GM21423 (cell line): ENCODE data around the gene BMP2K.
A peak's percentile ranks its signal among the peaks of the same experiment; 100 is the strongest.

Experiments
- ATAC-seq: cut with Tn5 transposase; IDR thresholded peaks from one replicate; pipeline ENCODE4 v1.9.1; 2021; ENCODE audit warnings: mild to moderate bottlenecking, moderate library complexity; ENCODE audit not compliant: unreplicated experiment

The BMP2K gene

DNA sequence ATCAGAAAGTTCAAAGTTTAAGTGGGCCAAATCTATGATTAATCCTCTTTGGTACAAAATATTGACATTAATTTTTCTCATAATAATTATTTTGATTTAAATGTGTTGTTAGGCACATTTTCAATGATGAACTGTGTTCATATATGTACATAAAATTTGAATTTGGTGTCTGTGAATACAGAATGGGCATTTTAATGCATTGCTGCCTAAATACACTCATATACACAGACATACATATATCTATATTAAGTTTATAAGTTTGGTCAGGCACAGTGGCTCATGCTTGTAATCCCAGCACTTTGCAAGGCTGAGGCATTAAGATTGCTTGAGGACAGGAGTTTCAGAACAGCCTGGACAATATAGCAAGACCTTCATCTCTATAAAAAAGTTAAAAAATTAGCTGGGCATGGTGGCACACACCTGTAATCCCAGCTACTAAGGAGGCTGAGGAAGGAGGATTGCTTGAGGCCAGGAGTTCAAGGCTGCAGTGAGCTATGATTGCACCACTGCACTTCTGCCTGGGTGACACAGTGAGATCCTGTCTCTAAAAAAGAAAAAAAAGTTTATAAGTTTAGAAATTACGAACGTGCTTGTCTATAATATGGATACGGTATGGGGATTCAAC, 12.3 kb upstream of the BMP2K start:
- ATAC-seq: no peak

DNA sequence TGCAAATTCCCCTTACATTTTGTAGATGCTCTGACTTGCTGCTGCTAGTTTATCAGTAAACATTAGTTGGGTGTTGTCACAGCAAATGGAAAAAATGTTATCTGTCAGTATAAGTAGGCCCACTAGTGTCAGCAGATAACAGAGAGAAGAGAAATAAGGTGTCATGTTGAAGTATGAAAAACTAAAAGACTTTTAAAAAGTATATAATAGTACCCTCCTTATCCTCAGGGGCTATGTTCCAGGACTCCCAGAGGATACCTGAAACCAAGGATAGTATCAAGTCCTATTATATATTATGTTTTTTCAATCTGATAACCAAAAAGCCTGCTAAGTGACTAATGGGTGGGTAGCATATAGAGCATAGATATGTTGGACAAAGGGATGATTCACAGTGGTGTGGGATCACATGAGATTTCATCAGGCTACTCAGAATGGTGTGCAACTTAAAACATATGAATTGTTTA, 11.6 kb upstream of the BMP2K start:
- ATAC-seq: no peak

DNA sequence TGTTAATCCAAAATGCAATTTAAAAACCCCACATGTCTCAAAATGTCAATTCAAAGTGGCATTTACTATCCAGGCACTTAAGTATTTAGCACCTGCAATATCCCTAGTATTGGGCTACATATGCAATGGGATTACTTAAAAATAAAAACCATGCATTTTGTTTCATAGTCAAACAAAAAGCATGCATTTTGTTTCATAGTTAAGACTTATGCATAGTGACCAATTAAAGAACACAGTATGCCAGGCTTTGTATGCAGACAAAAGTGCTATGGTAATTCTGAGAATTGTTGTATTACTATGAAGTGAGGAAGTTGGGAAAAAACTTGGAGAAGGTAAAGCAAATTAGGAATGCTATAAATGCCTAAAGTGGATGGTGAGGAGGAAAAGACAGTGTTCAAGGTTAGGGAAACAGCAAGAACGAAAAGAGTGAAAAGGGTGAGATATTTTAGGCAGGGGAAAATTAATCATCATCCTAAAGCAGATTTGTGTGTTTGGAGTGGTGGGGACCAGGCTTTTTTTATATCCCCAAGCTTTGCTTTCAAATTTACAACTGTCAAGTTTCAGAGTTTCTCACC, 10.6 kb upstream of the BMP2K start:
- ATAC-seq: no peak

DNA sequence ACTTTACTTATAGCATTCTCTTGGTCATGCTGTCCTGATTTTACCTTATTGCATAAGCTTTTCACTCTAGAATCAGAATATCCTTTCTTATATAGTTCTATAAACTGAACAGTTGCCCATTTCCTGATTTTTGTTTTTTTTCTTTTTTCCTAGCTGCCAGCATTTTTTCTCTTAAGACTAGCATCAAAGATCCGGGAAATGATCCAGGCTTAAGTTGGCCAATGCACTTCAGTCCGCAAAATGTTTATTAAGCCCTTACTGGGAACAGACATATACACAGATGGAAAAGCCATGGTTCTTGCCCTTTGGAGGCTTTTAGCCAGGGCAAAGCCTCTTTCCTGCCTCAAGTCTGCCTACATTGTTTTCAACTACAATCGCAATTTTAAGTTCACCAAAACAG, 10.1 kb upstream of the BMP2K start:
- ATAC-seq: no peak

DNA sequence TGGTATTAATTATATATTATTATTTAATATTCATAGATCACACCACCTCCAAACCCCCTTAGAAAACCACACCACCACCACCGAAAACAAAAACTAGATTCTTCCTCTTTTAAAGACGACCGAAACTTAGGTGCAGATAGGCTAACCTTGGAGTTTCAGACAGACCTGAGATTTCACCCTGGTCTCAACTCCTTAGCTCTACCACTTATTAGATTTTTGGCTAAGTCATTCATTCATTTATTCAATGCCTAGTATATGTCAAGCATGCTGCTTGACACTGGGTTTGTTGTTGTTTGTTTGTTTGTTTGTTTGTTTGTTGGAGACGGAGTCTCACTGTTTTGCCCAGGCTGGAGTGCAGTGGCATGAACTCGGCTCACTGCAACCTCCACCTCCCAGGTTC, 9.5 kb upstream of the BMP2K start:
- ATAC-seq: peak; percentile 92

DNA sequence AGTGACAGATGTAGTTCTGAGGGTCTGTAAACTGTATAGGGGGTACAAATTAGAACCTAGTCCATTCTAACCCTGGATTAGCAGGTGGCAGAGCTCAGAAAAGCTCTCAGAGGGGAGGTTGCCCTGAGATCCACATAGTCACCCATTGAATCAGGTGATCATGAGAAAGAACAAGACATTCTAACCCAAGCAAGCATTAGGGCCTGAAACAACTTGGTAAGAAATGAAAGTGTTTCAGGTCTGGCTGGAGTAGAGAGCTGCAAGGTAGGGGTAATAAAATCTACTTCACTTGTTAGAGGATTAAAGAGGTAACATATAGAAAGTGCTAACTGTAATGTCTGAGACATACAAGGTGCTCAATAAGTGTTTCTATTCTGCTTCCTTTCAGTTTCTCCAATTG, 8.8 kb upstream of the BMP2K start:
- peak; percentile 71 for ATAC-seq

DNA sequence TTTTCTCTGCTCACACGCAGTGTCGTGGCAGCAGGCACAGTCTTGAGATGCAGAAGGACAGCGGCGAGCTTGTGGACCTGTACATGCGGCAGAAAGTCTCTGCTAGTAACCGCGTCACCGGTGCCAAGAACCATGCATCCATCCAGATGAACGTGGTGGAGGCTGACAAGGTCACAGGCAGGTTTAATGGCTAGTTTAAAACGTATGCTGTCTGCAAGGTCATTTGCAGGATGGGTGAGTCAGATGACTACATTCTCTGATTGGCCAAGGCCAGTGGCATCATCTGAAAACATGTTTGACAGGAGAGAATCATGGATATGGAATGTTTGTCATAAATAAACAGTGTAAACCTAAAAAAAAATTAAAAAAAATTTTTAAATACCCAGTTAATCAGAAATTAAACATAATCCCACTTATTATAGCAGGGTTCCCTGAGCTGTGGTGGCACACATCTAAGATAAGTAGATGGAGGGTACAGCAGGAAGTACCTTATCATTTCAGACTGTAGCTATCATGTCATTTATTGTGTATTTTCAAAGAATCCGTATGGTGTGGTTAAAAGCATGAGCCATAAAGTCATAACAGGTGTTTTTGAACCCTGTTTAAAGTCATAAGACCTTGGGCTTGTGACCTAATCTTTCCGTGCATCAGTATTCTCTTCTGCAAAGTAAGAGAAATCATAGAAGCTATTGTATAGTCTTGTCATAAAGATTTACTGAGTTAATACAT, 7.5 kb upstream of the BMP2K start:
- no peak for ATAC-seq

DNA sequence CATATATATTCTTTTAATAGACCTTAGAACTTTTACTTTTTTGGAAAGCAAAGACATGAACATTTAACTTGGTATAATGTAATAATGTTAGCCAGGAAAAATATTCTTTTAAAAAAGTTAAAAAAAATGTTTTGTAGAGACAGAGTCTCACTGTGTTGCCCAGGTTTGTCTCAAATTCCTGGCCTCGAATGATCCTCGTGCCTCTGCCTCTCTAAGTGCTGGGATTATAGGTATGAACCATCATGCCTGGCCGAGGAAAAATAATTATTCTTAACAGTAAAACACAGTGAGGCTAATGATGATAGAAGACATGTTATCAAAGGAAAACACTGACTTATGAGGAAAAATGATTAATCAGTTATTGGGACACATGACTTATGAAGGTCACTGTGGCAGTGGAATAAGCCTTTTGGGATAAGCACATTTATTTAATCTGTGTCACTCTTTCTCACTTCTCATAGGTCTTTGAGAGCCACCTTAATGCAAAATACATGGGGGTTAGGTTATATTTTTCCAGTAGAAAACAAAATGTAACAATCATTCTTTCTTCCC, 6.0 kb upstream of the BMP2K start:
- no peak for ATAC-seq

DNA sequence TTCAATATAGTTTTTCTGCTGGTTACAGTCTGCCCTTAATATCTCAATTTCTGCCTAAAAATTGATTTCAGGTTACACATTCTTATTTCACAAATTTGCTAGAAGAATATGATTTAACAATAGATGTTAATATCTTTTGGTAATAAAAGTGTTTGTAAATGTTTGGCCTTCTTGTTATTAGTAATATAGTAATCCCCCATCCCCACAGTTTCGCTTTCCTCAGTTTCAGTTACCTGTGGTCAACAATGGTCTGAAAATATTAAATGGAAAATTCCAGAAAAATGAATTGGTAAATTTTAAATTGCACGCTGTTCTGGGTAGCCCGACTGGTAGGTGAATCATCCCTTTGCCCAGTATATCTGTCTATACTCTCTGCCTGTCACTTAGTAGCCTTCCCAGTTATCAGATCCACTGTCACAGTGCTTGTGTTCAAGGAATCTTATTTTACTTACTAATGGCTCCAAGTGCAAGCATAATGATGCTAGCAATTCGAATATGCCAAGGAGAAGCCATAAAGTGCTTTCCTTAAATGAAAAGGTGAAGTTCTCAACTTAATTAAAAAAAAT, 3.5 kb upstream of the BMP2K start:
- ATAC-seq: no peak

DNA sequence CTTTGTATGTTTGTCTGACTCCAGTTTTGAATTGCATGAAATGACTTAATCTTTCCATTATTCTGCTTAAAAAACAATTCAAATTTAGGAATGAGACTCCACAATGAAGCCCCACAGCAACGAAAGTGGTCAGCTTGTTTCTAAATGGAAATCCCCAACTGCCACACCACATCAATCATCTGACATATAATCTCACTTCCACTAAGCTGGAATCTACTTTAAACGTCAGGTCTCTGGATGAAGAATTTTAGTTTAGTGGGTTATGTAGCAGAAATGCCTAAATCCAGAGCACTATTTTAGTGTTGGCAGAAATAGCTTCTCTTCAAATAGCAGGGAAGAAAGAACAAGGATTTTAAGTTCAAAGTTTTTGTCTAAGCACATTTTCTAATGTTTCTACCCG, 1.7 kb upstream of the BMP2K start:
- no peak for ATAC-seq

DNA sequence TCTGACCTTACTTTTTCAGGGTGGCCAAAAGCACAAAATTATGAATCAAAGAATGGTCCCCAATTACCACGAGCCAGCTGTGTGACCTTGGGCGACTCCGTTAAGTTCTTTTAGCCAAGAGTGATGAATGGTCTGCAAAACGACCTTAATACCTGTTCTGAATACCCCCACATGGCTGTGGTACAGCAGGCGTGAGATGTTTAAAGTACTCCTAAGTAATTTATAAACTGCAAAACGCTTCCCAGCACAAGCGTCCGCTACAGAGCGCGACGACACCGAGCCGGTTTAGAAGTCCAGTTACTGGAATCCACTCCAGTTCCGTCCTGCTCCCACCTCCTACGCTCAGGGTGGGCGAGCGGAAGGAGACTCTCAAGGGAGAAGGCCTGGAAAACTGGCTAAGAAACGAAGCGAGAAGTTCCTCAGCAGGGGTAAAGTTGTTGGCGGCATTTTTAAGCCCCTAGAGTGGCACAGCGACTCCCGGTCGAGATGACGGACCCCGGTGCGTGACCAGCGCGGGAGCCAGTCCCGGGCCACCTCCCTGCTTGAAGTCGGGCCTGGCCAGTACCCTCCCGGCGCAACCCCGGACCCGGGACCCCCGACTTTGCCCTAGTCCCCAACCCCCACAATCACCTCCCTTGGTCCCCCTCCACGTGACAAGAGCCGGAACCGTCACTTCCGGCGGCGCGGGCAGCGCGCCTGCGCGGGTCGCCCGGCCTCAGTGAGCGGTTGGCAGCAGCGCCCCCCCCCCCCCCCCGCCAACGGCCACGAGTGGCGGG, 659 bp upstream of the BMP2K start:
- ATAC-seq: peak; percentile 50

DNA sequence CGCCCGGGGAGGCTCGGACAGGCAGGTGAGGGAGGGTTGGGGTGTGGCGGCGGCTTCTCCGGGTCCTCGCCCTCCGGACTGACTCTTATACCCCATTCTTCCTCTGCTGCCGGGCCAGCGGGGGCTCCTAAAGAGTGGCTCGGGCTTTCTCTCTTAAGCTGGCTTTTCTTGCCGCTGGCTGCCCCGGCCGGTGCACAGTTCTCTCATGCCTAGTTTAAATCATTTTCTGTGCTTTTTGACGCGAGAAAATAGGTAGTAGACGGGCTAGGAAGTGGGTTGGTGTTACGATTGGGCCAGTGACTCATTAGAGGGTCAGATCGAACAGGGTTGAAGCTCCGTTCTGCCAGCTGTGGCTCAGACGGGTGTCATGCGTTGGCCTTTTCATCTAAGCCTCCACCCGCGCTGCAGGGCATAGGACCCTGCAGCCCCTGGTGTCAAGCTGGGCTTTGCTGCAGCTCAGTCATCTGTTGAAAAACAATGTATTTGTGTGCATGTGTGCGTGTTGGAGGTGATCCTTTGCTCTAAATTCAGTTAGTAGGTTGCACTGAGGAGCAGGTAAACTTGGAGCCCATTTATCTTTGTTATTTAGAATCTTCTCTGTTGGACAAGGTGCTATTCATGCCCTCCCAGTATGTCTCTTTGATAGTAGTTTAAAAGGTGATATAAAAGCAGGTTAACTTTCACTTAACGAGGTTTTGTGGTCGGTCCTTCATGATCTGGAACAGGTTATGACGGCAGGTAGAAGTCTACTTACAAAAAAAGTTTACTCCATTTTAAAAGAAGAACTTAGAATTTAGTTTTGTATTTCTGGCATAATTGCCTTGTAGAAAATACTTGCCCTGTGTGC, 802 bp downstream of the BMP2K start:
- peak; percentile 29 for ATAC-seq

DNA sequence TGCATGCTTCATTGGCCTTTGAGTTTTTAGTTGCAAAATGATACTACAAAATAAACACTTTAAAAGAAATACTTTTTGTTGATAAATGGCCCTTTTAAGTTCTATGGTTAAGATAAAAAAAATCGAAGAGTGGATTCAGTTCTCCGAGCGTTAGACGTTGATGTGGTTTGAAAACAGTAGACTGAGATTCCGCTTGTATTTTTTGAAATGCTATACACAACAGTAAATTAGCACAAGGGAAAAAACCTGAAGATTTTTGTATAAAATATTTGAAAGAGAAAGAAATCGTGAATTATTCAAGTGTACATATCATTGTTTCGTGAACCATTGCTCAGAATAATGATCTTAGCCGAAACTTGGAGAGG, 1.4 kb downstream of the BMP2K start:
- no peak for ATAC-seq

DNA sequence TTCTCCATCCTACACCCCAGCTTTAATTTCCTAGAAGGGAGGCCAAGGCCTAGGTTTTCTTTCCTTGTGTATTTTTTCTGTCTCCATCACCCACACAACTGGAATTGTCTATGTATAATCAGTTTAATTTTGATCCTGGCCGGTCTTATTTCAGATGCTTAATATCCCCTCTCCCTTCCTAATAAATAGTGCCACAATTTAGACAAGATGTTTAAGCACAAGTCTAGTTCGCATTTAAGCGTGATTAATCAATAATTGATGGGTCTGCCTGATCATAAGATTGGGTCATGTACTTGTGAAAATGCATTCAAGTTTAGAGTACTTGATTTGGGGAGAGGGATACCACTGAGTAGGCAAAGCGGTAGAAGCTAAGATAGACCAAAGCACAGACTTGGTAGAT, 2.4 kb downstream of the BMP2K start:
- no peak for ATAC-seq

DNA sequence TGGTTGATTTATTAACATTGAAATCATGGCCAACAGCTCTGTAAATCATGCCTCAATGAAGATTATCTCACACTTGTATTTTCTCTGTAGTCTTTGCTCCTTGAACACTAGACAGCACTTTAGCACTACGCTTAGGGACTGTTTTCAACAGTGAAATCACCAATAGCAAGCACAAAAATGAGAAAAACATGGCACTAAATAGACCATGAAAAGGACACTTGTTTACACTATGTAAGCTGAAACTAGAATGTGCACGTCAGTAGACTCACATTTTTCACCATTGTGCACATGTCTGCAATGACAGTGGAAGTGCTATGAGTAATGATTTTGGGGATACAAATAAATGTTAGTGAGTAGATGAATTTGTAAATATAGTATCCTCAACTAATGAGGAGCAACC, 3.1 kb downstream of the BMP2K start:
- no peak for ATAC-seq

DNA sequence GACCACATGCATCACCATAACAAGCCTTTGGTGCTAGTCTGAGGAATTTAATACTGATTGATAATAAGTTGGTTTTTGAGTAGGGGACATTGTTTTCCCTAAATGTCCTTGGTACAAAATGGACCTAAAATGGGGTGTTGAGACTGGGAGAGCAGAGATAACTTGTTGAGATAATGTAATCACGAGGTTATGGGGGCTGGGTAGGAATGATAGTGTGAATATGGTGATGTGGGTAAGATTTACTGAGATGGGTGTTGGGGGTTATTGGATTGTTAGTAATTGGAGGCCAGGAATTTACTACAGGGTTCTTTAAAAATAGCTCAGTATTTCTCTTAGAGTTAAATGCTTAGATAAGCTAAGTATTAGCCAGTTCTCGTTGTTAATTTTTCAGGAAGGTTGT, 3.9 kb downstream of the BMP2K start:
- ATAC-seq: no peak

DNA sequence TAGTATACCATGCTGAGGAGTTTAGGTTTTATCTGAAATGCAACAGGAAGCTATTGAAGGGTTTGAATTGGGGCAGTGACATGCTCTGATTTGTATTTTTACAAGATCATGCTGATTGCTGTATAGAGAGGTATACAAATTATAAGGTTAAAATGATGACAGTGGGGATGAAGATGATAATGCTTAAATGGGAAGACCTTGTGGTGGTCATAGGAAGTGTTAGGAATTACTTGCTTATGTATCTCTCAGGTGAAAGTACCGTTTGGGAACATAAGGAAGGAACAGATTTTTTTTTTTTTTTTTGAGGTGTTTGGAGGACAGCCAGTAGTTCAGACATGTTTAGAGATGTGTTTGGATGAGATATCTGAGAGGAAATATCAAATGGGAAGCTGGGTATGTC, 5.0 kb downstream of the BMP2K start:
- ATAC-seq: no peak

DNA sequence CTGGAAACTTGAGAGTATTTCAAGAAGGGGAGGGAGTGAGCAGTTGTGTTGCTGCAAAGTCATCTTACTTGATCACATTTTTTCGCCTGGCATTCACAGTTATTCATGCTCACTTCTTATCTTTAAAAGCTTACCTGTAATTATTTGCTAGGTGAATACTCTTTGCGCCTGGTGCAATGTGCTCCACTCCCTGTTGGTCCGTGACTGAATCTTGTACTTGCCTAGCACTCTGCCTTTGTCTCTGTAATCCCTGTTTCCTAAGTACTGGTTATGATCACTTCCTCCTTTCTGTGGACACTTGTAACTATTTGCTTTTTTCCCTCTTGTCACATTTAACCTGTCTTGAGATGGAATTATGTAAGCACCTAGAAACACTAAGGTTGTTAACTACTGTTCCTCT, 5.8 kb downstream of the BMP2K start:
- no peak for ATAC-seq

DNA sequence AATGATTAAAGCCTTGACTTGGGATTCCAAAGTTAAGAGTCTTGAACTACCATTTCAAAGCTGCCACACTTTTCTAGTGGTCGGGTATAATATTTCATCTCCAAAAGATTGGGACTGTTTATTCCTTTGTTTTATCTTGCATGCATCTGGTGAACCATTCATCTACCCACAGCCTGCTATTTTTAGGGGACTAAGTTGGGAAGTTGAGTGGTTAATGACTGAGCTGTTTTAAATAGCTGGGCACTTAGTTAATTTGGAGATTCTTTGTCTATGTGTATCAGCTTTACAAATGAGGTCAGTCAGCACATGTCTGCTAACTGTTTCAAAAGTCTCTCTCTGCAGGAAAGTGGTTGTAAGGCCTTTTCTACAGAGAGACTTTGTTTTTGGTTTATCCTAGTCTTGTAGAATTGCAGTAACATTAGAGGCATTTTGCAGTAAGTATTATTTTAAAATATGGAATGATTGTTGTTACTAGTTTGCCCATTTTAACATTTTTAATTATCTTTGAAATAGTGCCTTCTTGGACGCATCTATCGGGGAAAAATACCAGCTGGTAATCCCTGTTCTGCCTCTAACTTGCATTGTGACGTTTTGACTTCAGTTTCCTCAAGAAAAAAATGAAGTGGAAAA, 8.2 kb downstream of the BMP2K start:
- ATAC-seq: no peak
